KMS-11 (cell line): ENCODE data around the gene LSMEM2.

ENCODE experiments used
- H2AFZ ChIP-seq: fragments of 200-600 bp; sonication (generic); 2 replicates; pipeline ENCODE4 v1.6.1; 2016; ENCODE audit warnings: antibody characterized with exemption, mixed run types, low read depth
- H3K27ac ChIP-seq: fragments of 200-600 bp; sonication (generic); 2 replicates; pipeline ENCODE4 v1.6.1; 2016; ENCODE audit warnings: mild to moderate bottlenecking, mixed run types
- H3K27me3 ChIP-seq: fragments of 200-600 bp; sonication (generic); 2 replicates; pipeline ENCODE4 v1.6.1; 2017; ENCODE audit warnings: mild to moderate bottlenecking, low read depth, mixed run types, moderate library complexity; ENCODE audit not compliant: insufficient read depth
- H3K36me3 ChIP-seq: fragments of 200-600 bp; sonication (generic); 2 replicates; pipeline ENCODE4 v1.6.1; 2017; ENCODE audit warnings: mild to moderate bottlenecking, mixed run types; ENCODE audit not compliant: insufficient read depth
- H3K4me1 ChIP-seq: fragments of 200-600 bp; sonication (generic); 2 replicates; pipeline ENCODE4 v1.6.1; 2016; ENCODE audit warnings: mild to moderate bottlenecking, low read depth, mixed run types; ENCODE audit not compliant: poor library complexity, severe bottlenecking
- H3K4me2 ChIP-seq: fragments of 200-600 bp; sonication (generic); 2 replicates; pipeline ENCODE4 v1.7.0; 2016; ENCODE audit warnings: mild to moderate bottlenecking, mixed run types
- H3K4me3 ChIP-seq: fragments of 200-600 bp; sonication (generic); IDR thresholded peaks from 2 replicates; pipeline ENCODE4 v1.6.1; 2017; ENCODE audit warnings: low read depth, low read length, mixed read lengths; ENCODE audit not compliant: insufficient read depth
- H3K79me2 ChIP-seq: fragments of 200-600 bp; sonication (generic); 2 replicates; pipeline ENCODE4 v1.6.1; 2016; ENCODE audit warnings: low read depth, mixed run types; ENCODE audit not compliant: insufficient read depth
- H3K9ac ChIP-seq: fragments of 200-600 bp; sonication (generic); 2 replicates; pipeline ENCODE4 v1.6.1; 2016; ENCODE audit warnings: mild to moderate bottlenecking, mixed run types
- H4K20me1 ChIP-seq: fragments of 200-600 bp; sonication (generic); 2 replicates; pipeline ENCODE4 v1.6.1; 2016; ENCODE audit warnings: mild to moderate bottlenecking, mixed run types; ENCODE audit not compliant: insufficient read depth
- CTCF ChIP-seq: fragments of 200-600 bp; sonication (generic); conservative IDR thresholded peaks from 2 replicates; pipeline ENCODE4 v1.6.1; 2017; ENCODE audit warnings: low read depth, mild to moderate bottlenecking, antibody characterized with exemption, low read length, moderate library complexity, mixed read lengths

The LSMEM2 gene

GRCh38 chr3:50318163-50318562 is 39.3 kb downstream of the LSMEM2 start:
- no peak for TF ChIP-seq CTCF
- Histone ChIP-seq H4K20me1 (no peaks in the 10 kb centered on the region), H3K4me2 (no peak overlapping the region), H3K4me3 (no peak overlapping the region), H3K27ac (no peak overlapping the region), H3K36me3 (no peaks in the 10 kb centered on the region), H3K9ac (no peak overlapping the region), H2AFZ (no peak overlapping the region), H3K79me2 (no peaks in the 10 kb centered on the region), H3K27me3 (no peaks in the 10 kb centered on the region), H3K4me1 (peaks cover 4% of the 10 kb centered on the region)

- no peak overlapping the region for H3K27ac ChIP-seq
- no peak overlapping the region for H3K9ac ChIP-seq
- TF ChIP-seq CTCF = no peak
- H3K36me3 ChIP-seq = no peaks in the 10 kb centered on the region
- no peak overlapping the region for H3K4me2 ChIP-seq
- no peaks in the 10 kb centered on the region for H3K79me2 ChIP-seq
- no peak overlapping the region for H2AFZ ChIP-seq
- H4K20me1 ChIP-seq = no peaks in the 10 kb centered on the region
- no peak overlapping the region for H3K4me3 ChIP-seq
- H3K27me3 ChIP-seq = no peaks in the 10 kb centered on the region
- peaks cover 4% of the 10 kb centered on the region for H3K4me1 ChIP-seq
Measured at GRCh38 chr3:50318615-50319014, 39.7 kb downstream of the LSMEM2 start.

GRCh38 chr3:50319181-50319893 is 40.5 kb downstream of the LSMEM2 start:
- Histone ChIP-seq H3K79me2 (no peaks in the 10 kb centered on the region), H3K9ac (no peak overlapping the region), H3K4me2 (no peak overlapping the region)

GRCh38 chr3:50319894-50320625 is 41.2 kb downstream of the LSMEM2 start:
- Histone ChIP-seq H2AFZ (no peak overlapping the region), H3K27ac (no peak overlapping the region; the same call in 1 of the 2 replicates), H3K27me3 (no peaks in the 10 kb centered on the region), H3K79me2 (no peaks in the 10 kb centered on the region), H3K9ac (peak overlapping the region; percentile 78; the same call in 1 of the 2 replicates), H3K36me3 (no peaks in the 10 kb centered on the region), H3K4me2 (peak overlapping the region; percentile 78), H4K20me1 (no peaks in the 10 kb centered on the region), H3K4me3 (no peak overlapping the region), H3K4me1 (peaks cover 4% of the 10 kb centered on the region)
- TF ChIP-seq CTCF = no peak

More at GRCh38 chr3:50319181-50319893, 40.5 kb downstream of the LSMEM2 start:
- TF ChIP-seq CTCF = no peak
- no peaks in the 10 kb centered on the region for H3K27me3 ChIP-seq
- H3K36me3 ChIP-seq = no peaks in the 10 kb centered on the region
- no peak overlapping the region for H3K27ac ChIP-seq
- no peak overlapping the region for H2AFZ ChIP-seq
- peaks cover 4% of the 10 kb centered on the region for H3K4me1 ChIP-seq
- H4K20me1 ChIP-seq = no peaks in the 10 kb centered on the region
- no peak overlapping the region for H3K4me3 ChIP-seq
